Measurements from ENCODE around the gene GNPDA2.
A peak's percentile ranks its signal among the peaks of the same experiment; 100 is the strongest.
"Not testable (repeated sequence)": the region's sequence is repeated elsewhere in the genome, so short reads cannot be mapped to it uniquely, and the experiment has no call there.

Gene GNPDA2

DNA sequence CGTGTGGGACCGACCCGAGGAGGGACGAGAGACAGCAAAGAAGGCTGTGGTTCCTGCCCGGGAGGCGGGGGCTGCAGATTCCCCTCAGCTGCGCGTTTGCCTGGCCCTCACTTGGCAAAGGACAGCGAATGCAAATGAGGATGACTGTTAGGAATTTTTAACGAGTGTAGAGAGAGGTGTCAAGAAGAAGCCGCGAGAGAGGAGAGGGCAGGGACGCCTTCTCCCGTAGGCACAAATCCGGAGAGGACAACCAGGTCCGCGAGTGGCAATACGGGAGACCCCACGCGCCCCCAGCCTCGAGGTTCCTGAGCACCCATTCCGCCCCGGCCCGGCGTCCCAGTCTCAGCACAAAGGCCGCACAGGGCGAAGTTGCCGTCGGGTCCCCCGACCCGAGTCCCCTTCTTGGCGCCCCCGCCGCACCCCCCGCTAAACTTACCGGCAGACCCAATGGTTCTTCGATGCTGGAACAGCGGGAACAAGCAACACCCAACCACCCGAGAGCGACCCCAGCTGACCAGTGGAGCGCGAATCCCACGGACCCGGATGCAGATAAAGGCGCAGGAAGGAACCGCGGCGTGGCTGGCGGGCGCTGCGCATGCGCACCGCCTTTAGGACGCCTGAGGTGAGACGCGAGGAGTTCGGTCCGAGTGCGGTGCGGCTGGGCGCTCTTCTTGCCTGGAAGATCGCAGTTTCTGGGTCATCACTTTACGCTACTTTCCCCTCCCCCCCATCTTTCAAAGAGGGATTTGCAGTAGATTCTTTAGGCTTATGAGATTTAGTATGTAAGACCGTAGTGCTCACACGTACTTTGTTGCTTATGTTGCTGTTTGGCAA, at the start of gene GNPDA2:
Gene GNPDA2 (minus strand): TSS at position 519 of the 834 bp plus-strand sequence. CDS start 4,349 bp downstream, outside the sequence.
- DNase-seq = peak; percentile 28

DNA sequence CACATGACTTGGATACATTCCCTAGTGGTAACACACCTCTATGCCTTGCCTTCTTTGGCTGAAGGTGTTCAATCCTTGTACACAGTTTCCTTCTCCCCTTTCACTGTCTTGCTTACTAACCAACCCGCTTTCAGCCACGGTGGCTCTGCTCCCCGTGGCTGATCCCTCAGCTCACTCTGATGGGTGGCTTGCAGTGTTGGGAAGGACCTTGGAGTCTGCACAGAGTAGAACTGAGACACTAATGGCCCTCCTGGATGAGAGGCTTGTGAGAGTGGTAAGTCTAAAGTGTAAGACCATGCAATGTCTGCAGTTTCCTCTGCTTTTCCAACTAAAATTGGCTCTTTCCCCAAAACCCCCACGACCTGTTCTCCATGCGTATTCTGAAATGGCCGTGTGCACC, 46.0 kb upstream of the GNPDA2 start:
- no peak for DNase-seq

DNA sequence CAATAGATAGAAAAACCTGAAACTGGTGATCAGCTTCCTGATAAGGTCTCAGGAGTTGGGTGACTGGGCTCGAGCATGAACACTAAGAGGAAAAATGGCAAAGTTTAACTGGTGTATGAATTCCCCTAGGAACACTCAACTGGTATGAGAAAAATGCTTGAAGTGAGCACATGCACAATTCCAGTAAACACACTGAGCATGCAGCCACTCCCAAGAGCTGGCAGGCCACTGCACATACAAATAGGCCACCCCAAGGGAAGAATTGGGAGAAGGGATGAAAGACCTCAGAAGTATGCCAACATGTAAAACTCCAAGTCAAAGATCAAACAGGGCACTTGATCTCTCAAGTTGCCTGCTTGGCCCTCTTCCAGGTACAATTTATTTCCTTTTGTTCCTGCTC, 45.4 kb upstream of the GNPDA2 start:
- no peak for DNase-seq

DNA sequence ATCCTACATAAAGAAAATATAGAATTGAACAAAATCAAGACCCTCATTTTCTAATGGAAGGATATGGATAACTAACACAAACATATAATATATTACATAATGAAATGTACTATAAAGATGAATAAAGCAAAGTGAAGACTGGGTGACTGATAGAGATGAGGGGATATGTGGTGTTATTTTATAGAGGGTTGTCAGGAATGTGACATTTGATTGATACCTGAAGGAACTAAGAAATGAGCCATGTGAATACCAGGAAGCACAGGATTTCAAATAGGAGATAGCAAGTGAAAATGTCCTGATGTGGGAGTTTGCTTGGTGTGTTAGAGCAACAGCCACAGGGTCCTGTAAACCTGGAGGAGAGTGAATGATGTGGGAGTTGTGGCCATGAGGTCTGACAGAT, 40.1 kb upstream of the GNPDA2 start:
- DNase-seq = no peak

DNA sequence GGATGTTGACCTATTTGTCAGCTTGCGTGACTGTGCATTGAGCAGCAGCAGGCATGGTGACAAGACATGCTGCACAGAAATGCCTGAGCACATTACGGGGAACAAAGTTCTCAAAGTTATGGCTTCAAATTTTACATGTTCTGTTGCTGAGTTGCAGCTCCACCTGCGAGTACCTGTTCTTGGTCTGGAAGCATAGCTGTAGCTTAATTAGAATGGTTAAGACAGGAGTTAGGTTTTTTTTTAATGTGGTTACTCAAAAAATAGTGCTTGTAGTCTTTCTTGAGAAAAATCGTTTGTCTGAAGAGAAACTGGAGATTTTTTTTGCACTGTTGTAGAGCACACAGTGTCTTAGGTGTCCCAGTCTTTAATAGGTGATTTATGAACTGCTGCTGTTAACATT, 38.8 kb upstream of the GNPDA2 start:
- no peak for DNase-seq

DNA sequence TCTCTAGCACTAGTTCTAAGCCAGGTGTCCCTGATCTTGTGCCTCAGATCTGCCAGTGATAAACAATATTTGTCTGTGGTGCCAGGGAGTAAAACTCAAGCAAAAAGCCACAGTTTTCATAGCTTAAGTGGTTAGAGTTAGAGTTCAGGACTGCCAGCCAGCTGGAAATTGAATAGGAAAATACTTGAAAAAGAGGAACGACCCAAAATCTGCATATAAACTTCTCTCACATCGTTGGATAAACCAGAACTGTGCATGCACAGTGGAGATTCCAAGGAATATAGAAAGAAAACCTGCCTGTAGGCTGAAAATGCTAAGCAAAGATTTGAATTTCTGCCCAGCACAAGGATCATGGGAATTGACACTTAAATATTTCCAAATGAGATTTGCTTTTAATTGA, 35.0 kb upstream of the GNPDA2 start:
- no peak for DNase-seq

DNA sequence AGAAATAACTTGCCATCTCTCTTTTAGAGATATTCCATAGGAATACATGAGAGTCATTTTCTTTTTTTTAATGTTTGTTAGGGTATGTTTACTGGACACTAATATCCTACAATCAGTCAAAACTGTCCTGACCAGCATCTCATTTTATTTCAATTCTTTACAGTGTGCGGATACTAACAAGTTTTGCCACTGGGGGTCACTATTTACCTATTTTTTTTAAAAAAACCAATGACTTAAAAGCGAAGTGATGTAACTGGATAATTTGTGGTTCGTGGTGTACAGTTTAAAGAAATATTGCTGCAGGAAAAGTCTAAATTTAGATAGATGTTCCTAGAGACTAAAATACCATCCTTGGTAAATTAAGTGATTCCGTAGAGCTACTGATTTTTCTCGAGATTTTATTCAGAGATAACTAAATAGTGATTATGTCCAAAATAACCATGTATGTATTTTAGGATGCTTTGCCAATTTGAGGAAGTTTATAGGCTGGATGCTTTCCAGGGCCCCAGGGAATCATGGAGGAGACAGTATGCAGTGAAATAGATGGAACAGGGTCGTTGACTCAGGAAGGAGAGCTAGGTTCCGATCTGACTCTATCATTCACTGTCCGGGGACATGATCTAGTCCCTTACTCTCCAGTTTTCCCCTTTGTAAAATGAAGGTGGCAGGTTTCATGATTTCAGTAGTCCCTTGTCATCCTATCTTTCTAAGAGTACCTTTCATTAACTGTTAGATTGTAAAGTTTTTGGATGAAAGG, 34.0 kb upstream of the GNPDA2 start:
- DNase-seq = no peak

DNA sequence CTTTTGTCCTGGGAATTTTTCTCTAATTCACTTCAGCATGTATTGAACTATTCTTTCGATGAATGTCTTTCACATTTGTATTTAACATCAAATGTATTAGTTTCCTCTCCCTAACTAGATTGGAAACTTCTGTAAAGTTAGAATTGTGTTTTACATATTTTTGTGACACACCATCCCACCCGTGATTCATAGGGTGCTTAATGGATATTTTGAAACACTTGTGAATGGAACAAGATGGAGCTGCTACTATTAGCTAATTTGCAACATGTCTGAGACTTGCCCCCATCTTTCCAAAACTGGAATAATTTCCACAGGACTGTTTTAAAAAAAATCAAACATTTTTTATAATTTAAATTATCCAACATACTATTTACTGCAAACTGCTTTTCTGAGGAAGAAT, 30.2 kb upstream of the GNPDA2 start:
- DNase-seq = no peak

DNA sequence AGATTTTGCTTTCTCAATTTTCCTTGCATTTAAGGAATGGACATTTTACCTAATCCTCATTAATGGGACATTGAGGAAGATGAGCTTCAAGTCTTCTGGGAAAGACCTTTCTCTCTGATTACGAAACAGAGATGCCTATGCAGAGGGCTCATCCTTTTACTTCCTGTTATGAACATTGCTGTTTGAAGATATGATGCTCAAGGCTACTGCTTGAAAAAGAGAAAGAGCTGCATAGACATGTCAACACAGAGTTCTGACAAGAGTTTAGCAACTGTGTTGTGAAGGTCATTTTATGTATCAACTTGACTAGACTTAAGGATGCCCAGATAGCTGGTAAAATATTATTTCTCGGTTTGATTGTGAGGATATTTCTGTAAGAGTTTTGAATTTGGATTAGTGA, 13.8 kb upstream of the GNPDA2 start:
- no peak for DNase-seq

DNA sequence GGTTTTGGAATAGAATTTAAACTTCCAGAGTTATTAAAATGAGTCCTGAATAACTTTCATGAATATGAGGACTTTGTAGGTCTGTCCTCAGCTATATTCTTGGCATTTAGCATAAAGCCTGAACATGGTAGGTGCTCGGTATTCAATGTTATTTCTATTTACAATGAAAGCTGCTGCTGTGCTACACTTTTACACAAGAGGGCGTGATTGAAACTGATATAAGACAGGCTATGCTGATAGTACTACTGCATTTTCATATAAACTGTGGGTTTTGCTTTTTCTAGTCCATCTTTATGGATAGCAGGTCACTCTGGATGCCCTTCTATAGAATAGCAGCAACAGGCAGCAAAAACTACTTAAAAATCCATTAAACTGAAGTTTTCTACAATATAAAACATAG, 12.3 kb upstream of the GNPDA2 start:
- DNase-seq = no peak

DNA sequence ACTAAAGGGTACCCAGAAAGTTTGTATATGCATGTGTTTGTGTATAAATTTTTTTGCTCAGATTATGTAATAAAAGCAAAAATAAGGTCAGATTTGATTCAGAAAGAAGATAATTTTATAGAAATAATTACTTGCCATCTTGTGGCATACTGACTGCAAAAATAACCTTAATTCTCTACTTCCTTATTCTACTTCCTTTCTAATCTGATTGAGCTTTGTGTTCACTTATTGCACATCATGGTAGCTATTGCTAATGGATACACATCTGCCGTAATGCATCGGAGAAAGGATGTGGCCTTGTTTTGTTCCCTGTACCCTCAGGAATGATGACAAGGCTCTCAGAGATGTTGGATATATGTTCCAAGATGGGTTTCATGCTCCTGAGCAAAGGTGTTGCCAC, 10.5 kb upstream of the GNPDA2 start:
- DNase-seq = no peak

DNA sequence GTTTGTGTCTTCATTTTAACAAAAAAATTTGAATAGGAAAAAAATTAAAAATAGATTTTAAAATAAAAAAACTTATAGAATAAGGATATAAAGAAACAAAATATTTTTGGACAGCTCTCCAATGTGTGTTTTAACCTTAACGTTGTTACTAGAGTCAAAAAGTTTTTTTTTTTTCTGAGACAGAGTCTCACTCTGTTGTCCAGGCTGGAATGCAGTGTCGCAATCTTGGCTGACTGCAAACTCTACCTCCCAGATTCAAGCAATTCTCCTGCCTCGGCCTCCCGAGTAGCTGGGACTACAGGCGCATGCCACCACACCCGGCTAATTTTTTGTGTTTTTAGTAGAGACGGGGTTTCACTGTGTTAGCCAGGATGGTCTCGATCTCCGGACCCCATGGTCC, 2.3 kb upstream of the GNPDA2 start:
- not testable (repeated sequence) for DNase-seq

DNA sequence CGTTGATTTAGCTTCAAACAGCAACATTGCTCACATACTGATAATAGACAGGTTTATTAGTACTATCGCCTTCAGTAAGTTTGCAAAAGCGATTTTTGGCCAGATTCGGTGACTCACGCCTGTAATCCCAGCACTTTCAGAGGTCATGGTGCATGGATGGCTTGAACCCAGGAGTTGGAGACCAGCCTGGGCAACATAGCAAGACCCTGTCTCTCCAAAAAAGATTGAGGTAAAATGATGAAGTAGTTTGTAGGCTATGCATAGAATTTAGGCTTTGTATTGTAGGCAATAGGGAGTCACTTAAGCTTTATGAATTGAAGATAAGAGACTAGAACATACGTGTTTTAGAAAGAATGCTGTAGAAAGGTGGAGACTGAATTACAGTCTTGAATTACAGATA, 1.1 kb upstream of the GNPDA2 start:
- no peak for DNase-seq

DNA sequence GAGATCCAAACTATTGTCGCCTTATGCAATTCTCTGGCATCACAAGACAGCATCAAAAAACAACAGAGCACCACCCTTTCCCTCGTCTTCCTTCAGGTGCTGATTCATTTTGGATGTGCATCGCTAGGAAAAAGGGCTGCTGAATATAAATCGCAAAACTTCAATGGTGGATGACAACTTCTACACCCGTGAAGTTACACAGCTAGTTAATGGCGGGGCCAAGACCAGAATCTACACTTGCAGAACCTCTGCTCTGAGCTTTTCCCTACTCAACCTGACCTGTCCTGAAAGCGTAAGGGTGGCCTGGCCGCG, 674 bp downstream of the GNPDA2 start:
- no peak for DNase-seq

DNA sequence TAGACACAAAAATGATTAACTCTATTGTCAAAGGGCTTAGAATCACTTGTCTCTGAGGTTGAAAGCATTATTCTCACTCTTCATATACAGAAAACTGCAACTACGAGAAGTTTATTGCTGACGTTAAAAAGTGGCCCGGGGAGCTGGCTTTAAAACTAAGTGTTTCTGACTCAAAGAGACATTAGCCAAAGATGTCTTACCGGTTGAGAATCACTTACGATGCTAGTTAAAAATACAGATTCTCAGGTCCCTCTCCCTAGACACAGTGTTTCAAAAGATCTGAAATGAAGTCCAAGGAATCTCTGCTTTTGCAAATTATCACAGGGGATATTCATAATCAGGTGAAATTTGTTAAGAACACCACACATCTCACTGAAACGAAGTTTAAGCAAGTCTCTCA, 1.2 kb downstream of the GNPDA2 start:
- no peak for DNase-seq

DNA sequence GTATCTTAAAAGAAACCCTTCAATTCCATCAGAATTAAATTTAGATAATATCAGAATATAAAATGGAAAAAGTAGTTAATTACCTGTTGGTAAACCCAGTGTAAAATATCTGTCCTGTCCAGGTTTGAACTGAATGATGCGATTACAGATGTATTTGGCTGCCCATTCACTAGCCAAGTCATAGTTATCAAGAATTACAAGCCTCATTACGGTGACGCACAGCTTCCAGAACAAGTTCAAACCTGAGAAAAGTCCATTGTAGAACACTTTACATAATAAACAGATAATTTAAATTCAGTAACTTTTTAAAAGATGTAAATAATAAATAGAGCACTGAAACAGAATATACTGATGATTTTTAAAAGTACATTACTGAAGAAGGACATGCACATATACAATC, 4.4 kb downstream of the GNPDA2 start:
- no peak for DNase-seq

DNA sequence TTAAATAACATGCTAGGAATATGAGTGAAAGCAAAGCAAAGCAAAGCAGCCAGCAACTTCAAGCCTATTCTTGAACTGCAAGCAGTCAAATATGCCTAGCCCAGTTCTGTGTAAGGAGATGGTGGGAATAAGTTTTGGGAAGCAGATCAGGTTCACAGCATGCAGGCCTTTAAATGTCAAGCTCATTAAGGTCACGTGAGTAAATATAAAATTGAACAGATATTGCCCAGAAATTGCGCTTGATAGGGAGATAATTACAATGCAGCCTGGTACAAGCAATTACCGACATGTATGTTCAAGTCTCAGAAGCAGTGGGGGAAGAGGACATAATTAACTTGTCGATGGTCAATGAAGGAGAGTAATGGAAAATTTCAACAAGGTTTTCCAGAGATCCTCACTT, 6.0 kb downstream of the GNPDA2 start:
- DNase-seq = no peak

DNA sequence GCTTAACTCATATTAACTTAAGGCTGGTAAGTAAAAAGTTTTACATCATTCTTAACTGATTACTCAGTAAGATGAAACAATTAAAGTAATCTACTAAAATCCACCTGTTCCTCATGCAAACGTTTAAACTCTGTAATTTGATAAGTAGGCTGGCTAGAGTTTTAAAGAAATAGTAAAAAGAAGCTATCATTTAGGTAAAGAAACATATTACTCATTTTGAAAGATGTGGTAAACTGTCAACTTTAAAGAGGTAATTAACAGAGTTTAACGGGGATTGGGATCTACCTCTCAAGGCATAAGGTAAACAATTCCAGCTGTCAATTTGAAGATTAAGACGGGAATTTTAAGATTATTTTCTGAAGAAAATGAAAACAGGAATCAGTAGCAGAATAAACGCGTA, 9.8 kb downstream of the GNPDA2 start:
- no peak for DNase-seq

DNA sequence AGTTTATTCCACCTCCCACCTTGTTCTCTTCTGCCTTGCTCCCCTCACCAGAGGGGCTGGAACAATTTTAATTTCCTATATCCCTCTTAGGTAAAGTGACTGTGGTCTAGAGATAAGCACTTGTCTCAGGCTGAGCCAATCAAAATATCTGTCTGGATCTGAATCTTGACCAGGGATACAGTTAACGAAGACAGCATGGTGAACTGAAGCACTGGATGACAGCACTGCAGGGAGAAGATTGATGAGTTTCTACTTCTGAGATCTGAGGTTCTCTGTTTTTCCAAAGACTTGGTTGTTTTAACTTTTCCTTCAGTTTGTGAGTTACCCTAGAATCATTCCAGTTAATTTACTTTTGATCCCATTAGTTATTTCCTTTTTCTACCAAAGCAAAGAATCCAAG, 13.2 kb downstream of the GNPDA2 start:
- no peak for DNase-seq

DNA sequence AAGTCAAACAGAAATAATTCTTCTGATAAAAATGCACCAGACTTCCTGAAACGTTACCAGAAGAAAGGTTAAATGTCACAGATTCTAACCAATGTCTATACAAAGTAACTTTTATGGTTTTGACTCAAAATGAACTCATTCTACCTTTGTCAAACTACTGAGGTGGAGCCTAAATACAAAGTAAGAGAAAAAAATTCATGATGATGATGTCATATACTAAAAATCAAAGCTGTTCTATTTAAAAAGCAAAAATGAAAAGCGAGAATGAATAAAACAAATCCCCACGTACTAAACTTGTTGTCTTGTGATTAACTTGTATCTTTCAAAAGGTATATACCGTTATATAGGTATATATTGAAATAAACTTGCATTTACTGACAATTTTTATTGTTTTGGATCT, 21.7 kb downstream of the GNPDA2 start:
- no peak for DNase-seq

DNA sequence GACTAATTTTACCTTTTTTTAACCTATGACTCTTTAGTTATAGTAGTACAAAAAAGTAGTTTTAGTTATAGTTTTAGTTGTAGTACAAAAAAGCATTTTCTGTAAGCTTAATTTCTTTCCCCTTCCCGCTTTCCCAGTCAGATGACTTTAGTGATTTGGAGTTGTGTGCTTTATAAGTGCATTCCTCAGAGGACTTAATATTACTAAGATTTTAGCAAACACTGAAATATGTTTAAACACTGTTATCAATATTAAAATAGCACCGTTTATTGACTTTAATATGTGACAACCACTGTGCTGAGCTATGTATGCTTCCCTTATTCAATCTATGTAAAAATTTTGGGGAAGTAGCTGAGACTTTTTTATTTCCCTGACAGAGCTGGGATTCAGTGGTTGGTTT, 25.3 kb downstream of the GNPDA2 start:
- no peak for DNase-seq

DNA sequence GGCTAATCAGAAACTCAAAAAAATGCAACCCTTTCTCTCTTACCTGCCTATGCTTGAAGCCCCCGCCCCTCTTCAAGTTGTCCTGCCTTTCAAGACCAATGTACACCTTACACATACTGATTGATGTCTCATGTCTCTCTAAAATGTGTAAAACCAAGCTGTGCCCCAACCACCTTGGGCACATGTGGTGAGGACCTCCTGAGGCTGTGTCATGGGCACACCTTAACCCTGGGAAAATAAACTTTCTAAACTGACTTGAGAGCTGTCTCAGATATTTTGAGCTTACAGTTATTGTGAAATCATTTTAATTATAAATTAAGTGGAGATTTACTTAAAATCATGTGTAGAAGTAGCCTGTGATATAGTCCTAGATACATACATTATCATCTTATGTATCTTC, 25.9 kb downstream of the GNPDA2 start:
- no peak for DNase-seq

DNA sequence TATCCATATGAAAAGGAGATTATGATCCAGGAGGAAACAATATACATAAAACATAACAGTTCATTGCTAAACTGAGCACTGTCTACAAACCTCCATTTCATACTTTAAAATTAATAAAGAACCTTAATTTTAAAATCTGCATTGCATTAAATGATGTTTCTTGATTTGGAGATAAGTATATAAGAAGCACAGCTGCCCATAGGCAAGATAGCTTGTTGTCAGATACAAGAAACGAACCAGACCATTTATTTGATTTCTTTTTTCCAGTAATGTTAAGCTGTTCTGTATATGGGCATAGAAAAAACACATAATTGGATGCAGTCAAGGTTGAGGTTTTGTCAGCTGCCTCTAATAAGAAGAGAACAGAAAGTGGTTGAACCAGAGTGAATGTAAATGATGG, 41.7 kb downstream of the GNPDA2 start:
- DNase-seq = no peak

DNA sequence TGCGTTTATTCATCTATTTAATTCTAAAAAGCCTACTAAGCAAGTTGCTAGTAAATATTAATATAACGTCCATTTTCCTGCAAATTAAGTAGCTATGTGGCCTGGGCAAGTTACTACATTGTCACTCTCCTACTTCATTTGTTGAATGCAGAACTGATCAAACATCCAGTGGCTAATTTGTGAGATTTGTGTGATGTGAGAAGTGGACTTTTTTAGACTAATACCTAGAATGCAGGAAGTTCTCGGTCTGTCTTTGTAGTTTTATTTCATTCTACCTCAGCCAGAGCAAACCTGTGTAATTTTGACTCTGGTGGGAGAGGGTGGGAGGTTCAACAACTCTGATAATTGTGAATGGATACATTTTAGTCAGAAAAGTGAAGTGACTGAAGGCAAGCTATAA, 47.3 kb downstream of the GNPDA2 start:
- no peak for DNase-seq
